WI38 (cell line): ENCODE results near the gene CD164L2.

Experiments
- H3K4me3 ChIP-seq: 2 replicates; pipeline ENCODE4 v1.5.1; 2011; ENCODE audit warnings: low read depth, mild to moderate bottlenecking, control low read depth, low read length
- TF ChIP-seq, protein P1 (sequence below): IDR thresholded peaks from 2 replicates; pipeline ENCODE4 v1.5.1; 2012; ENCODE audit warnings: low read depth, mild to moderate bottlenecking, control low read depth, low read length

CD164L2 gene

DNA sequence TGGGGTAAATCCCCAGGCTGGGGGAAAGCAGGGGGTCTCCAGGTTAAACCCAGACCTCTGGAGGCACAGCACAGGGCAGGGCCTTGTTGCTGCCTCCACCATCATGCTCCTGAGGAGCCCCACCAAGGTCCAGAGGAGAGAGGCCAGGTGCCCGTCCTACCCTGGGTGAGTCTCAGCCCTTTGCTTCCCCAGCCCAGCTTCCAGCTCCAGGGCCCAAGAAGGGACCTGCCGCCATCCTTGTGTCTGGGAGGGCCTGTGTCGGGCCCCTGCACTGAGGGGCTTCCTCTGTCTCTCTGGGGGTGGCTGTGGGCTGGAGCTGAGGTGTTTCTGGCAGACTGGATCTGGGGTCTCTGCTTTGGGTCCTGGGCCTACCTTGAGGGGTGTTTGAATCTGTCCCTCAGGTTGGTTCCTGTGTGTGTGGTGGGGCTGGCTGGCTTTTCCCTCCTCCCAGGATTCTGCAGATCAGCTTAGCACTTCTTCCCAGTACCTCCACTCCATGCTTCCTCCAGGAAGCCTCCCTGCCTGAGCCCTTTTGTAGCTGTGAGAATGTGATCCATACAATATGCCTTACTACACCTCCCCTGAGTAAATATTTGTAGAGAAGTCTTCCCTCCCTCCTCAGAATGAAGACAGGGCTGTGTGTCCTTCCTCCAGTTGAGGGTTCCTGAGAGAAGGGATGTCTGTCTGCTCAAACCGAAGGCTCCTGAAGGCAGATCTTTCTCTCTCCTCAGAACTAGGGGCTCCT lies 15.4 kb upstream of the CD164L2 start:
- TF ChIP-seq, protein P1, sequence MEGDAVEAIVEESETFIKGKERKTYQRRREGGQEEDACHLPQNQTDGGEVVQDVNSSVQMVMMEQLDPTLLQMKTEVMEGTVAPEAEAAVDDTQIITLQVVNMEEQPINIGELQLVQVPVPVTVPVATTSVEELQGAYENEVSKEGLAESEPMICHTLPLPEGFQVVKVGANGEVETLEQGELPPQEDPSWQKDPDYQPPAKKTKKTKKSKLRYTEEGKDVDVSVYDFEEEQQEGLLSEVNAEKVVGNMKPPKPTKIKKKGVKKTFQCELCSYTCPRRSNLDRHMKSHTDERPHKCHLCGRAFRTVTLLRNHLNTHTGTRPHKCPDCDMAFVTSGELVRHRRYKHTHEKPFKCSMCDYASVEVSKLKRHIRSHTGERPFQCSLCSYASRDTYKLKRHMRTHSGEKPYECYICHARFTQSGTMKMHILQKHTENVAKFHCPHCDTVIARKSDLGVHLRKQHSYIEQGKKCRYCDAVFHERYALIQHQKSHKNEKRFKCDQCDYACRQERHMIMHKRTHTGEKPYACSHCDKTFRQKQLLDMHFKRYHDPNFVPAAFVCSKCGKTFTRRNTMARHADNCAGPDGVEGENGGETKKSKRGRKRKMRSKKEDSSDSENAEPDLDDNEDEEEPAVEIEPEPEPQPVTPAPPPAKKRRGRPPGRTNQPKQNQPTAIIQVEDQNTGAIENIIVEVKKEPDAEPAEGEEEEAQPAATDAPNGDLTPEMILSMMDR, result no peak

DNA sequence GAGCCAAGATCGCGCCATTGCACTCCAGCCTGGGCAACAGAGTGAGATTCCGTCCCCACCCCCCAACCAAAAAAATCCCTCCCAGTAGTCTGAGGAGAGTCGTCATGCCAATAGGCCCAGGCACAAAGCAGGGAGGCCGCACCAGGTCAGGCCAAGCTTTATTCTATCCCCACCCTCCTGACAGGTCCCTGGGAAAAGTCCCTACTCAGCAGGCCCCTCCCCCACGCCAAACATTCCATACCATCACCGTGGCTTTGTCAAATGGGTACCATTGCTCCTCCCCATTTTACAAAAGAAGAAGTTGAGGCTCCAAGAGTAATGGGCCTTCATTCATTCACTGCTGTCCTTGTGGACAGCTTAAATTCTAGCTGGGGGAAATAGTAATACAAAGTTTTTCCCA lies 14.6 kb upstream of the CD164L2 start:
- TF ChIP-seq, protein P1, result no peak

More for the DNA sequence above, 15.4 kb upstream of the CD164L2 start:
- no peak overlapping the region for H3K4me3 ChIP-seq

DNA sequence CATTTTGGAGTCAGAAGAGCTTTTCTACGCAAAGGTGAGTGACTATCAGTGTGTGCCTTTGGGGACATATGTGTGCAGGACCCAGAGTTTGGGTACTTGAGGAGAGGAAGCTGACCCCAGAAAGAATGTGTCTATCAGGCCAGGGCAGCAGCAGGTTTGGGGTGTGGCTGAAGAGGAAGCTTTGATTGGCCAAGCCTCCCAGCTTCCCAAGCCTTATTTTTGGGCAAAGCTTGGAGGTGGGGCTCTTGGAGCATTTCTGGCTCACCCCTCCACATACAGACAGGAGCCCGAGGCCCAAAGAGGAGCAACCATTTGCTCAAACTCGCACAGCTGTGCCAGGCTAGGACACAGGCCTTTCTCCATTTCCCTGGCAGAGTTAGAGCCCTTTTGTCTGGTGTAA lies 14.0 kb upstream of the CD164L2 start:
- no peak overlapping the region for H3K4me3 ChIP-seq
- TF ChIP-seq, protein P1, result no peak

More for the DNA sequence above, 14.6 kb upstream of the CD164L2 start:
- no peak overlapping the region for H3K4me3 ChIP-seq

DNA sequence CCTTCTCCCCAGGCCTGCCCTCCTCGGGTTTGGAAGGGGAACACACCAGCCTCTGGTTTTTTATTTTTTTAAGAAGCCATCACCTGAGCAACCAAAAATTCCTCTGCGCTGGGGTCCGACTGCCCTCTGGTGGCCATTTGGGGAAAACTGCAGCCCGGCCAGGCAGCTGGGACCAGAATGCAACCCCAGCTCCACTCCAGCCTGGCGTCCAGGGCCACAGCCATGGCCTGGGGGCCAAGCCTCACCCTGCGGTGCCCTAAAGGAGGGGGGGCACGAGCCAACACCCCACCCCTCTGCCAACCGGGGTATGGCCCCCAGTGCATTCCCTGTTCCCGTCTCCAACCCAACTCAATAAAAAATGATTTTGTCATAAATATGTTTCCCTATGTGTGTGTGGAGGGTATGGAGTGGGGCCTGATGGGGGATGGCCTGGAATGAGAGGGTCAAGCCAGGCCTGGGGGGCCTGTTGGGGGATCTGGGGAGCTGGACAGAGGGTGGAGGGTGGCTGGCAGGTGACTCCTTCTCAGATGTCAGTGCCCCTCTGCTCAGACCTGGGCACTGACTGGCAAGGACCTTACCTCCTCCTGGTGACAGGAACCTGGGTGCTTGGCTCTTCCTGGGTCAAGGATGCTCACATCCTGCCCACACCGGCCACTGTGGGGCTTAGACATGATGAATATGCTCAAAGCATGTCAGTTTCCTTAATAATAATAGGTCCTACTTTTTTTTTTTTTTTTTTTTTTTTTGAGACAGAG lies 12.5 kb upstream of the CD164L2 start:
- no peak overlapping the region for H3K4me3 ChIP-seq
- TF ChIP-seq, protein P1, result peak; percentile 87

DNA sequence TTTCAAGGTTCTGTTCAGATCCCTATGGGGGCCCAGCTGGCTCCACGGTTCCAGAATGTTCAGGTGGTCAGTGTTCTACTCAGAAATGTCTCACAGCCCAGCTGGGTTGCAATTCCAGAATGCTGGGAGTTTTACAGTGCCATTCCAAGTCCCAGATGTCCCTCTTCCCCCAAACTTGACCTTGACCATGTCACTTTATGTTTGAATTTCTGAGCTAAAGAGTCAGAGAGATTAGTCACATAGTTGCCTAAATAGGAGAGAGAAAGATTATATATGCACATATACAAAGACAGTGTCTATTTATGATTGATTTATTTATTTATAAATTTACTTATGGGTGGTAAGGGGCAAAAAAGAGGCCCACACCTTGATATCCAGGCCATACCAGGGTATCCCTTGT lies 11.8 kb upstream of the CD164L2 start:
- H3K4me3 ChIP-seq, result no peak overlapping the region
- TF ChIP-seq, protein P1, result no peak

DNA sequence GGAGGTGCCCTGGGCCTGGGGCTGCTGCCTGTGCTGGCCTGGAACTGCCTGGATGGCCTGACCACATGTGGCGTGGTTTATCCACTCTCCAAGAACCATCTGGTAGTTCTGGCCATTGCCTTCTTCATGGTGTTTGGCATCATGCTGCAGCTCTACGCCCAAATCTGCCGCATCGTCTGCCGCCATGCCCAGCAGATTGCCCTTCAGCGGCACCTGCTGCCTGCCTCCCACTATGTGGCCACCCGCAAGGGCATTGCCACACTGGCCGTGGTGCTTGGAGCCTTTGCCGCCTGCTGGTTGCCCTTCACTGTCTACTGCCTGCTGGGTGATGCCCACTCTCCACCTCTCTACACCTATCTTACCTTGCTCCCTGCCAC lies 11.1 kb upstream of the CD164L2 start:
- TF ChIP-seq, protein P1, result no peak
- no peak overlapping the region for H3K4me3 ChIP-seq

DNA sequence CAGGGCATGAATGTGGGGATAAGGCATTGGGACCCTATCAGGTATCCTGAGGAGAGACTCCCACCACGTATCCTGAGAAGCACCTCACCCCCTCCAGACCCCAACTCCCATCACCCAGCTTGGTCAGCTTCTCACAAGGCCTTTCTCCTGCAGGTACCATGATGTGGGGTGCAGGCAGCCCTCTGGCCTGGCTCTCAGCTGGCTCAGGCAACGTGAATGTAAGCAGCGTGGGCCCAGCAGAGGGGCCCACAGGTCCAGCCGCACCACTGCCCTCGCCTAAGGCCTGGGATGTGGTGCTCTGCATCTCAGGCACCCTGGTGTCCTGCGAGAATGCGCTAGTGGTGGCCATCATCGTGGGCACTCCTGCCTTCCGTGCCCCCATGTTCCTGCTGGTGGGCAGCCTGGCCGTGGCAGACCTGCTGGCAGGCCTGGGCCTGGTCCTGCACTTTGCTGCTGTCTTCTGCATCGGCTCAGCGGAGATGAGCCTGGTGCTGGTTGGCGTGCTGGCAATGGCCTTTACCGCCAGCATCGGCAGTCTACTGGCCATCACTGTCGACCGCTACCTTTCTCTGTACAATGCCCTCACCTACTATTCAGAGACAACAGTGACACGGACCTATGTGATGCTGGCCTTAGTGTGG lies 10.6 kb upstream of the CD164L2 start:
- H3K4me3 ChIP-seq, result peak overlapping the region; percentile 87; the same call in 1 of the 2 replicates
- TF ChIP-seq, protein P1, result no peak
